ENCODE measurements around the gene EPS8. TPM values are rescaled to one million over a fixed set of nuclear protein-coding genes. Genes with fewer than 3 reads are reported as not detected.

Gene EPS8
- total RNA-seq, 1 experiment from 2014 or later: 32.0 TPM

- intact Hi-C loops (cut with micrococcal nuclease; ENCODE audit: unreplicated experiment): no loop called here
- CTCF ChIA-PET: no interaction called here
- H3K36me3 ChIP-seq (ENCODE audit: control insufficient read depth, insufficient read depth, low read length): no peaks in the 10 kb centered on the region
Observed at GRCh38 chr12:15827136-15827535, 37.9 kb upstream of the EPS8 start.

GRCh38 chr12:15824516-15824915 is 35.3 kb upstream of the EPS8 start:
- H3K36me3 ChIP-seq (ENCODE audit: control insufficient read depth, insufficient read depth, low read length): no peaks in the 10 kb centered on the region
- ATAC-seq (no peak), DNase-seq (ENCODE audit: low read depth, low spot score) (no peak)
- no TSS peak for BruUV-seq (replicated peaks)
- intact Hi-C loops (cut with micrococcal nuclease; ENCODE audit: unreplicated experiment): no loop called here
- no peaks in the 10 kb centered on the region for H3K4me1 ChIP-seq (ENCODE audit: control insufficient read depth, insufficient read depth, low read length)
- in situ Hi-C loops (cut with HindIII; ENCODE audit: low pct_unique_long_range_greater_than_20kb, low sequenced_read_pairs): no loop called here
- H3K9me3 ChIP-seq (ENCODE audit: control insufficient read depth, insufficient read depth, low read depth, low read length): no peaks in the 10 kb centered on the region
- TF ChIP-seq POLR2AphosphoS5 (IDR thresholded peaks at IDR 0.05; ENCODE audit: low read depth, low read length) (no peak), SIN3A (IDR thresholded peaks at IDR 0.05; ENCODE audit: borderline replicate concordance, insufficient read depth, low read depth, low read length) (no peak), TCF7L2 (IDR thresholded peaks at IDR 0.05; ENCODE audit: low read depth, low read length) (no peak)
- TF ChIP-seq, protein P1, sequence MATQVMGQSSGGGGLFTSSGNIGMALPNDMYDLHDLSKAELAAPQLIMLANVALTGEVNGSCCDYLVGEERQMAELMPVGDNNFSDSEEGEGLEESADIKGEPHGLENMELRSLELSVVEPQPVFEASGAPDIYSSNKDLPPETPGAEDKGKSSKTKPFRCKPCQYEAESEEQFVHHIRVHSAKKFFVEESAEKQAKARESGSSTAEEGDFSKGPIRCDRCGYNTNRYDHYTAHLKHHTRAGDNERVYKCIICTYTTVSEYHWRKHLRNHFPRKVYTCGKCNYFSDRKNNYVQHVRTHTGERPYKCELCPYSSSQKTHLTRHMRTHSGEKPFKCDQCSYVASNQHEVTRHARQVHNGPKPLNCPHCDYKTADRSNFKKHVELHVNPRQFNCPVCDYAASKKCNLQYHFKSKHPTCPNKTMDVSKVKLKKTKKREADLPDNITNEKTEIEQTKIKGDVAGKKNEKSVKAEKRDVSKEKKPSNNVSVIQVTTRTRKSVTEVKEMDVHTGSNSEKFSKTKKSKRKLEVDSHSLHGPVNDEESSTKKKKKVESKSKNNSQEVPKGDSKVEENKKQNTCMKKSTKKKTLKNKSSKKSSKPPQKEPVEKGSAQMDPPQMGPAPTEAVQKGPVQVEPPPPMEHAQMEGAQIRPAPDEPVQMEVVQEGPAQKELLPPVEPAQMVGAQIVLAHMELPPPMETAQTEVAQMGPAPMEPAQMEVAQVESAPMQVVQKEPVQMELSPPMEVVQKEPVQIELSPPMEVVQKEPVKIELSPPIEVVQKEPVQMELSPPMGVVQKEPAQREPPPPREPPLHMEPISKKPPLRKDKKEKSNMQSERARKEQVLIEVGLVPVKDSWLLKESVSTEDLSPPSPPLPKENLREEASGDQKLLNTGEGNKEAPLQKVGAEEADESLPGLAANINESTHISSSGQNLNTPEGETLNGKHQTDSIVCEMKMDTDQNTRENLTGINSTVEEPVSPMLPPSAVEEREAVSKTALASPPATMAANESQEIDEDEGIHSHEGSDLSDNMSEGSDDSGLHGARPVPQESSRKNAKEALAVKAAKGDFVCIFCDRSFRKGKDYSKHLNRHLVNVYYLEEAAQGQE (IDR thresholded peaks at IDR 0.05; ENCODE audit: insufficient read depth in 1 of 2, low read depth in 2 of 2, low read length in 1 of 2): no peak
- TF ChIP-seq, protein P2, sequence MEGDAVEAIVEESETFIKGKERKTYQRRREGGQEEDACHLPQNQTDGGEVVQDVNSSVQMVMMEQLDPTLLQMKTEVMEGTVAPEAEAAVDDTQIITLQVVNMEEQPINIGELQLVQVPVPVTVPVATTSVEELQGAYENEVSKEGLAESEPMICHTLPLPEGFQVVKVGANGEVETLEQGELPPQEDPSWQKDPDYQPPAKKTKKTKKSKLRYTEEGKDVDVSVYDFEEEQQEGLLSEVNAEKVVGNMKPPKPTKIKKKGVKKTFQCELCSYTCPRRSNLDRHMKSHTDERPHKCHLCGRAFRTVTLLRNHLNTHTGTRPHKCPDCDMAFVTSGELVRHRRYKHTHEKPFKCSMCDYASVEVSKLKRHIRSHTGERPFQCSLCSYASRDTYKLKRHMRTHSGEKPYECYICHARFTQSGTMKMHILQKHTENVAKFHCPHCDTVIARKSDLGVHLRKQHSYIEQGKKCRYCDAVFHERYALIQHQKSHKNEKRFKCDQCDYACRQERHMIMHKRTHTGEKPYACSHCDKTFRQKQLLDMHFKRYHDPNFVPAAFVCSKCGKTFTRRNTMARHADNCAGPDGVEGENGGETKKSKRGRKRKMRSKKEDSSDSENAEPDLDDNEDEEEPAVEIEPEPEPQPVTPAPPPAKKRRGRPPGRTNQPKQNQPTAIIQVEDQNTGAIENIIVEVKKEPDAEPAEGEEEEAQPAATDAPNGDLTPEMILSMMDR (IDR thresholded peaks at IDR 0.05): no peak
- ChIA-PET POLR2A (no interaction called here), CTCF (no interaction called here)
- no peak overlapping the region for H3K4me3 ChIP-seq (ENCODE audit: low read depth in 2 of 2, low read length in 2 of 2)
- no peak overlapping the region for H3K27ac ChIP-seq (ENCODE audit: low read length)
- H3K27me3 ChIP-seq (ENCODE audit: control insufficient read depth, insufficient read depth, low read length): no peaks in the 10 kb centered on the region

More at GRCh38 chr12:15827136-15827535, 37.9 kb upstream of the EPS8 start:
- DNase-seq (ENCODE audit: low read depth, low spot score) (no peak), ATAC-seq (no peak)
- BruUV-seq (replicated peaks): no TSS peak
- in situ Hi-C loops (cut with HindIII; ENCODE audit: low pct_unique_long_range_greater_than_20kb, low sequenced_read_pairs): no loop called here
- Histone ChIP-seq H3K4me1 (ENCODE audit: control insufficient read depth, insufficient read depth, low read length) (no peaks in the 10 kb centered on the region), H3K4me3 (ENCODE audit: low read depth in 2 of 2, low read length in 2 of 2) (no peak overlapping the region), H3K9me3 (ENCODE audit: control insufficient read depth, insufficient read depth, low read depth, low read length) (no peaks in the 10 kb centered on the region), H3K27ac (ENCODE audit: low read length) (no peak overlapping the region), H3K27me3 (ENCODE audit: control insufficient read depth, insufficient read depth, low read length) (no peaks in the 10 kb centered on the region)
- TF ChIP-seq, protein P2 (IDR thresholded peaks at IDR 0.05): no peak
- TF ChIP-seq POLR2AphosphoS5 (IDR thresholded peaks at IDR 0.05; ENCODE audit: low read depth, low read length): no peak
- no peak for TF ChIP-seq SIN3A (IDR thresholded peaks at IDR 0.05; ENCODE audit: borderline replicate concordance, insufficient read depth, low read depth, low read length)
- TF ChIP-seq, protein P1 (IDR thresholded peaks at IDR 0.05; ENCODE audit: insufficient read depth in 1 of 2, low read depth in 2 of 2, low read length in 1 of 2): no peak
- TF ChIP-seq TCF7L2 (IDR thresholded peaks at IDR 0.05; ENCODE audit: low read depth, low read length): no peak
- POLR2A ChIA-PET: no interaction called here
